Measurements from ENCODE around the gene RILPL2. TPM values are rescaled to one million over a fixed set of nuclear protein-coding genes. Genes with fewer than 3 reads are reported as not detected.

RILPL2 gene
- total RNA-seq, 1 experiment from 2014 or later, result 3.6 TPM

DNA sequence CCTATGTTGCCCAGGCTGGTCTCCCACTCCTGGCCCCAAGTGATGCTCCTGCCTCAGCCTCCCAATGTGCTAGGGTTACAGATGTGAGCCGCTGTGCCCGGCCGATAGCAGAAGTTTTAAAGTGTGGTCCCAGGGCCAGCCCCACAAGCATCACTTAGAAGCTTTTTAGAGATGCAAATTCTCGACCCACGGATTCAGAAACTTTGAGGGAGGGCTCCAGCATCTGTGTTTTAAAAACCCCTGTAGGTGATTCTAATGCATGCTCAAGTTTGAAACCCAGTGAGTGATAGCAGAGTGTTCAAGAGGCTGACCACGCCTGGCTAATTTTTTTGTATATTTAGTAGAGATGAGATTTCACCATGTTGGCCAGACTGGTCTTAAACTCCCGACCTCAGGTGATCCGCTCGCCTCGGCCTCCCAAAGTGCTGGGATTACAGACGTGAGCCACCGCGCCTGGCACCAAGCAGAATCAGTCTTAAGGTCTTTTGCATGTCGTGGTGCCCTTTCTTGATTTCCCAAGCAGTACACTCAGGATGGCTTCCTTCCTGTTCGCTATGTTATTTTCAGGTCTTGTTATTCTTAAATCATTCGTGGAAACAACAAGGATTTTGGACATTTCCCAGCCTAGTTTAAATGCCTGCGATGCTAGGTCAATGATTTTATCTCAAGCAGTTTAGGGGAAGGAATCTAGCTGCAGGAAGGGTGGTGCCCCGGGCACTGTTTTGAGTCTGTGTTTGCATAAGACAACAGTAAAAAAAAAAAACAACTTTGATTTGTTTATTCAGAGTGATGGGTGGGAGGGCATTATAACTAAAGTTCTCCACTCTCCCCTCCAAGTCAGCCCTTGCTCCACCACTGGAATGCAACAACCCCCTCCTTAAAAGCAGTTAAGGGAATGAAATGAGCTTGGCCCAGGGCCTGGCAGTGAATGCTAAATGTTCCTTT, 9.2 kb upstream of the RILPL2 start:
- H3F3A ChIP-seq (ENCODE audit: insufficient read depth, low read depth), result peaks cover 53% of the 10 kb centered on the region
- H2AFZ ChIP-seq, result peak overlapping the region; percentile 62
- no peaks in the 10 kb centered on the region for H3K27me3 ChIP-seq (ENCODE audit: insufficient read depth, low read depth)
- no peaks in the 10 kb centered on the region for H3K9me2 ChIP-seq (ENCODE audit: insufficient read depth)
- no peaks in the 10 kb centered on the region for H3K36me3 ChIP-seq (ENCODE audit: low read depth)
- CTCF ChIA-PET, result no interaction called here
- TF ChIP-seq, protein P1, sequence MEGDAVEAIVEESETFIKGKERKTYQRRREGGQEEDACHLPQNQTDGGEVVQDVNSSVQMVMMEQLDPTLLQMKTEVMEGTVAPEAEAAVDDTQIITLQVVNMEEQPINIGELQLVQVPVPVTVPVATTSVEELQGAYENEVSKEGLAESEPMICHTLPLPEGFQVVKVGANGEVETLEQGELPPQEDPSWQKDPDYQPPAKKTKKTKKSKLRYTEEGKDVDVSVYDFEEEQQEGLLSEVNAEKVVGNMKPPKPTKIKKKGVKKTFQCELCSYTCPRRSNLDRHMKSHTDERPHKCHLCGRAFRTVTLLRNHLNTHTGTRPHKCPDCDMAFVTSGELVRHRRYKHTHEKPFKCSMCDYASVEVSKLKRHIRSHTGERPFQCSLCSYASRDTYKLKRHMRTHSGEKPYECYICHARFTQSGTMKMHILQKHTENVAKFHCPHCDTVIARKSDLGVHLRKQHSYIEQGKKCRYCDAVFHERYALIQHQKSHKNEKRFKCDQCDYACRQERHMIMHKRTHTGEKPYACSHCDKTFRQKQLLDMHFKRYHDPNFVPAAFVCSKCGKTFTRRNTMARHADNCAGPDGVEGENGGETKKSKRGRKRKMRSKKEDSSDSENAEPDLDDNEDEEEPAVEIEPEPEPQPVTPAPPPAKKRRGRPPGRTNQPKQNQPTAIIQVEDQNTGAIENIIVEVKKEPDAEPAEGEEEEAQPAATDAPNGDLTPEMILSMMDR (conservative IDR thresholded peaks at IDR 0.05), result no peak
- TF ChIP-seq EZH2 (IDR thresholded peaks at IDR 0.05; ENCODE audit: low read depth), result no peak
- no peaks in the 10 kb centered on the region for H3K9me3 ChIP-seq (ENCODE audit: insufficient read depth, low read depth)
- H3K79me2 ChIP-seq (ENCODE audit: low read depth), result no peaks in the 10 kb centered on the region
- peak overlapping the region; percentile 68 for H3K4me2 ChIP-seq
- no TSS peak for BruUV-seq (replicated peaks)
- intact Hi-C loops (cut with micrococcal nuclease; ENCODE audit: unreplicated experiment), result no loop called here
- H4K20me1 ChIP-seq (ENCODE audit: insufficient read depth), result no peaks in the 10 kb centered on the region
- H3K27ac ChIP-seq, result peak overlapping the region; percentile 75
- POLR2A ChIA-PET (ENCODE audit: unreplicated experiment), result interaction anchor here (0.7 kb wide), 1 partner anchor 23 kb away, joined by 9 read pairs; no protein-coding TSS in a partner anchor
- H3K4me1 ChIP-seq (replicated peaks; ENCODE audit: insufficient read depth), result peaks cover 43% of the 10 kb centered on the region
- peak overlapping the region; percentile 25; the same call in 1 of the 2 replicates for H3K4me3 ChIP-seq
- peak; percentile 38 to 86 for DNase-seq

DNA sequence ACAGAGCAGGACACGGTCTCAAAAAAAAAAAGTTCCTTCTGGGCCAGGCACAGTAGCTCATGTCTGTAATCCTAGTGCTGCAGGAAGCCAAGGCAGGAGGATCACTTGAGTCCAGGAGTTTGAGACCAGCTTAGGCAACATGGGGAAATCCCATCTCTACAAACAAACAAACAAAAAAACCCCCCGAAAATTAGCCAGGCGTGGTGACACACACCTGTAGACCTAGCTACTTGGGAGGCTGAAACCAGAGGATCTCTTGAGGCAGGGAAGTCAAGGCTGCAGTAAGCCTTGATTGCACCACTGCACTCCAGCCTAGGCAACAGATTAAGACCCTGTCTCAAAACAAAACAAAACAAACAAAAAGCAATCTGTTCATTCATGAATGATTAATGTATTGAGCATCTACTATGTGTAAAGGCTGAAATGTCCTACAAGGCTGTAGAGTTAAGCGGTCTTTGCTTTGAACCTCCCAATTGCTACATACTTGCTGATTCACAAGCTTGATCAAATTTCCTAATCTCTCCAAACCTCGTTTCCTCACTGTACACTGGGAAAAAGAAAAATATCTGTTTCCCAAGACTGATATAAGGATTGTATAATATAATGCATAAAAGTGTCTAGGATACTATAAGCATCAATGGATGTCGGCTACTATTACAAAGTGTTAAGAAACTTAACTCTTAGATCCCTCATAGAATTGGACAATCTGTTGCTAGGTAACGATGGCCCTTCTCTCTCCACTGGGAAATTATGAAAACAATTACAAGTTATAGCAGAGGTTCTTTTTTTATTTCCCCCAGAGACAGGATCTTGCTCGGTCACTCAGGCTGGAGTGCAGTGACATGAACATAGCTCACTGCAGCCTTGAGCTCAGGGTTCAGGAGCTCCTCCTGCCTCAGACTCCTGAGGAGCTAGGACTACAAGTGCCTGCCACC, 7.9 kb upstream of the RILPL2 start:
- peaks cover 47% of the 10 kb centered on the region for H3F3A ChIP-seq (ENCODE audit: insufficient read depth, low read depth)
- H3K4me2 ChIP-seq, result peak overlapping the region; percentile 68; the same call in 1 of the 2 replicates
- DNase-seq, result peak in 1 of 2 experiments; percentile 80
- no TSS peak for BruUV-seq (replicated peaks)
- CTCF ChIA-PET, result no interaction called here
- H3K9me2 ChIP-seq (ENCODE audit: insufficient read depth), result no peaks in the 10 kb centered on the region
- H3K27me3 ChIP-seq (ENCODE audit: insufficient read depth, low read depth), result no peaks in the 10 kb centered on the region
- POLR2A ChIA-PET (ENCODE audit: unreplicated experiment), result interaction anchor here (0.6 kb wide), 1 partner anchor 604 kb away, joined by 6 read pairs; no protein-coding TSS in a partner anchor
- H3K79me2 ChIP-seq (ENCODE audit: low read depth), result no peaks in the 10 kb centered on the region
- H2AFZ ChIP-seq, result no peak overlapping the region
- no peak for TF ChIP-seq EZH2 (IDR thresholded peaks at IDR 0.05; ENCODE audit: low read depth)
- TF ChIP-seq, protein P1 (conservative IDR thresholded peaks at IDR 0.05), result no peak
- no peaks in the 10 kb centered on the region for H3K36me3 ChIP-seq (ENCODE audit: low read depth)
- H4K20me1 ChIP-seq (ENCODE audit: insufficient read depth), result no peaks in the 10 kb centered on the region
- peaks cover 40% of the 10 kb centered on the region for H3K4me1 ChIP-seq (replicated peaks; ENCODE audit: insufficient read depth)
- peak overlapping the region; percentile 75 for H3K27ac ChIP-seq
- no peaks in the 10 kb centered on the region for H3K9me3 ChIP-seq (ENCODE audit: insufficient read depth, low read depth)
- no peak overlapping the region for H3K4me3 ChIP-seq
- intact Hi-C loops (cut with micrococcal nuclease; ENCODE audit: unreplicated experiment), result no loop called here

DNA sequence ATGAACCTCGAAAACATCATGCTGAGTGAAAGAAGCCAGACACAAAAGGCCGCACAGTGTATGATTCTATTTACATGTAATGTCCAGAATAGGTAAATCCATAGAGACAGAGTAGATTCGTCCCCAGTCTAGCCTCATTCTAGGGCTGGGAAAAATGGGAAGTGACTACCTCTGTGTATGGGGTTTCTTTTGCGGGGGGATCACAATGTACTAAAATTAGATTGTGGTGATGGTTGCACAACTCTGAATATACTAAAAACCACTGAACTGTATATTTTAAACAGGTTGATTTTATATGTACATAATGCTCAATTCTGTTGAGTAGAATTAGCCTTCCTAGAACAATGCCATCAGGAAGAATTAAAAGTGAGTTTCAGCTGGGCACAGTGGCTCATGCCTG, 6.3 kb upstream of the RILPL2 start:
- Histone ChIP-seq H4K20me1 (ENCODE audit: insufficient read depth) (no peaks in the 10 kb centered on the region), H3K79me2 (ENCODE audit: low read depth) (no peaks in the 10 kb centered on the region), H2AFZ (no peak overlapping the region), H3K27ac (no peak overlapping the region), H3K4me1 (replicated peaks; ENCODE audit: insufficient read depth) (peaks cover 29% of the 10 kb centered on the region), H3K36me3 (ENCODE audit: low read depth) (no peaks in the 10 kb centered on the region), H3K9me2 (ENCODE audit: insufficient read depth) (no peaks in the 10 kb centered on the region), H3K4me3 (no peak overlapping the region), H3F3A (ENCODE audit: insufficient read depth, low read depth) (peaks cover 35% of the 10 kb centered on the region), H3K9me3 (ENCODE audit: insufficient read depth, low read depth) (no peaks in the 10 kb centered on the region), H3K4me2 (no peak overlapping the region), H3K27me3 (ENCODE audit: insufficient read depth, low read depth) (no peaks in the 10 kb centered on the region)
- POLR2A ChIA-PET (ENCODE audit: unreplicated experiment), result no interaction called here
- DNase-seq, result no peak
- no TSS peak for BruUV-seq (replicated peaks)
- TF ChIP-seq, protein P1 (conservative IDR thresholded peaks at IDR 0.05), result no peak
- TF ChIP-seq EZH2 (IDR thresholded peaks at IDR 0.05; ENCODE audit: low read depth), result no peak
- CTCF ChIA-PET, result no interaction called here
- intact Hi-C loops (cut with micrococcal nuclease; ENCODE audit: unreplicated experiment), result no loop called here
